Islet precursor cell (in vitro differentiated cells): ENCODE data around the gene MMP2.

Experiments
- DNase-seq: peaks from one replicate; pipeline ENCODE4 v3.0.0-alpha.2; 2018

MMP2 gene

GRCh38 chr16:55469821-55470532 is 9.0 kb upstream of the MMP2 start:
- DNase-seq = no peak

DNA sequence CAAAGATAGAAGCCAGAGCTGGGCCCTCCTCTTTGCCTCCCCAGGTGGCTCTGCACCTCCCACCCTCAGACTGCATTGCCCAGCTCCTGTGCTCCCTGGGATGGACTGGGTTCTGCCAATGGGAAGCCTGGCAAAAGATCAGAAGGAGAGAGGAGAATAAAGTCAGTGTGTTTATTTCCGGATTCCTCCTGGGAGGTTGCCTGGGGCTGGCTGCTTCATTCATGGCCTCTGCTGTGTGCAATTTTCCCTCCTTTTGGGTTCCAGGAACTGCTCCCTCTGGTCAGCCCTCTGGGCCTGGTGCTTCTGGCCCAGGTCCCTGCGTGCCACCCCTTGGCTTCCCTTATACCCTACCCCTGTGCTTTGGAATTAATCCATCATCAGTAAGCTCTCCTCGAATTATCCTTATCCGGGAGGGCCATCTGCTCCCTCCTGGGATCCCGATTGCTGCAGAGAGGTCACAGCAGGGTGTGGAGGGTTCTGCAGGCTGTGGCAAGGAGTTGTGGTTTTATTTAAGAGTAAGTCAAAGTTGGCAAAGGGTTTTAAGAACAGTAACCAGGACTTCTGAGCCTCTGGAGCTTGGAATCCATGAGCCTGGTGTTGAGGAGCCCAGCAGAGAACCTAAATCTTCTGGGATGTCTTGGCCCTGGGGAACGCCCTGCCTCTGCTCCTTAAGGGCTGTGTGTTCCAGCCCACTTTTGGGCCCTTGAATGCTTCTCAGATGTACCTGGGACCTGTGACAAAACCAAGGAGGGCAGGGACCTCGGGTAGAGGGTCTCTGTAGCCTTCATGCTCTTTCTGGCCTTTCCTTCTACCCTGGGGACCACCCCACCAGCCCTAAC is 8.2 kb upstream of the MMP2 start:
- DNase-seq = peak; percentile 76

GRCh38 chr16:55471448-55472097 is 7.4 kb upstream of the MMP2 start:
- DNase-seq = peak; percentile 71

DNA sequence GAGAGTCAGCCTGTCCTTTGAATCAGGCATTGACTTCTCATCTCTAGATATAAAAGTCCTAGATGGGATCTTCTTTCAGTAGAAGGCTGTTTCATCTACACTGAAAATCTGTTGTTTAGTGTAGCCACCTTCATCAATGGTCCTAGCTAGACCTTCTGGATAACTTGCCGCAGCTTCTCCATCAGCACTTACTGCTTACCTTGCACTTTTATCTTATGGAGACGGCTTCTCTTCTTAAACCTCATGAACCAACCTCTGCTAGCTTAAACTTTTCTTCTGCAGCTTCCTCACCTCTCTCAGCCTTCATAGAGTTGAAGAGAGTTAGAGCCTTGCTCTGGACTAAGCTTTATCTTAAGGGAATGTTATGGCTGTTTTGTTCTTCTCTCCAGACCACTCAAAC is 5.4 kb upstream of the MMP2 start:
- DNase-seq = no peak

GRCh38 chr16:55474821-55475220 is 4.2 kb upstream of the MMP2 start:
- no peak for DNase-seq

DNA sequence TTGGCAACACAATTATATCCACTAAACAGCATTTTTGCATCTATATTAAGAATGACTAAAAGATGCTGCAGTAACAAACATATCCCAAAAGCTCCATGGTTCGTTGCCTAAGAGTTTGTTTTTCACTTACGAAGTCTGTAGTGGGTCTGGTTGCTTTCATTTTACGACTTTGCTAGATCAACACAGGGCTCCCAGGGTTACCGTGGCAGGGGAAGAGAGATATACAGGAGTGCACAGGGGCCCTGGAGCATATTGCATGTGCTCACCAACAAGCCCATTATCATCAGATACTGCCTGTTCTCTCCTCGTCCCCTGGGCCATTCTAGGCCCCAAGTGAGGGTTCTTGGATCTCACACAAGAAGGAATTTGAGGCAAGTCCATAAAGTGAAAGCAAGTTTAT is 3.1 kb upstream of the MMP2 start:
- peak; percentile 61 for DNase-seq

GRCh38 chr16:55476625-55477533 is 2.1 kb upstream of the MMP2 start:
- DNase-seq = no peak

GRCh38 chr16:55477736-55478135 is 1.3 kb upstream of the MMP2 start:
- no peak for DNase-seq

DNA sequence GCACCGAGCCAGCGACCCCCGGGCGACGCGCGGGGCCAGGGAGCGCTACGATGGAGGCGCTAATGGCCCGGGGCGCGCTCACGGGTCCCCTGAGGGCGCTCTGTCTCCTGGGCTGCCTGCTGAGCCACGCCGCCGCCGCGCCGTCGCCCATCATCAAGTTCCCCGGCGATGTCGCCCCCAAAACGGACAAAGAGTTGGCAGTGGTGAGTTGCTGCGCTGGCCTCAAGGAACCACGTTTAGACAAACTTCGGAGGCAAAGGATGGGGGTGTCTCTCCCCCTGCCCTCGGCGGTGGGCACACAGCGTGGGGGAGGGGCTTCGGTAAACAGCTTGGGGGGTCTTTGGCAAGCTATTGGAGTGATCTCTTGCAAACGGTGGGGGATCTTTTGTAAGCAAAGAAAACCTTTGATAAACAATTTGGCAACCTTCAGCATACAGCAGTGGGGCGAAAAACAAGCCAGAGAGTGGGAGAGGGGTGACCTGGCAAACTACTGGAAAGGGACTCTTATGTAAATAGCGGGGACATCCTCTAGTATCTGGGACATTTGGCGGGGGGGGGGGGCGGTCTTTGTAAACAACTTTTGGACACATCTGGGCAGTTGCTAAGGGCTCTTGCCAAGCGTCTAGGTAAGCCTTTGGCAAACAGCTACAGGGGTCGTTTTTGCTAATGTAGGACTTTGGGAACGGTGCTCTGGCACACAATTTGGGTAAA is 587 bp downstream of the MMP2 start:
- DNase-seq = no peak

- peak; percentile 77 for DNase-seq
Observed at GRCh38 chr16:55480228-55480655, 1.2 kb downstream of the MMP2 start.

GRCh38 chr16:55481023-55481422 is 2.0 kb downstream of the MMP2 start:
- no peak for DNase-seq

DNA sequence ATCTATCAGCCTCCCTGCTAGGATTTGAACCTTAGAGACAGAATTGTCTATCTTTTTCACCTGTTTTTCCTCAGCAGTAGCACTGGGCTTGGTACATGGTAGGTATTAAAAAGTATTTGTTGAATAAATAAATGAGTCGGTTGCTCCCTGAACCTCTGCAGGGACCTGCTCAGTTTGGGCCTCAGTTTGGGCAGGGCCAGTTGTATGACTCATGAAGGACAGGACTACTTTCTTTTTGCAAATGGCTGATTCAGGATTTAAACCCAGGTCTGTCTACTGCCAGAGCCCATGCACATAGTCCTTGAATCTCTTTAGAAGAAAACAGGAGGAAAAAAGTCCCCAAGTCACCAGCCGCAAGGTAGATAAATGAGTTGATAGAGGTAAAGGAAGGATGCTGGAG is 3.1 kb downstream of the MMP2 start:
- DNase-seq = no peak

GRCh38 chr16:55487048-55487803 is 8.2 kb downstream of the MMP2 start:
- peak; percentile 59 for DNase-seq

DNA sequence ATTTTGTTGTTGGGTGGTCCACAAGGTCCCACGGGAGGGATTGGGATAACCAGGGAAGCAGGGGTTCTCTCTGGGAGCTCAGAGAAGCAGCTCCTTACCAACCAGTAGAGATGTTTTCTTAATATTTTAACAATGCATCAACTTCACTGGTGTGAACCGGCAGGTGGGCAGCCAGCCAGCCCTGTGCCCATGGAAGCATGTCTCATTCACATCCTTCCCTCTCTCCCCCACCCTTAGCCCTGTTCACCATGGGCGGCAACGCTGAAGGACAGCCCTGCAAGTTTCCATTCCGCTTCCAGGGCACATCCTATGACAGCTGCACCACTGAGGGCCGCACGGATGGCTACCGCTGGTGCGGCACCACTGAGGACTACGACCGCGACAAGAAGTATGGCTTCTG is 9.3 kb downstream of the MMP2 start:
- DNase-seq = peak; percentile 23

DNA sequence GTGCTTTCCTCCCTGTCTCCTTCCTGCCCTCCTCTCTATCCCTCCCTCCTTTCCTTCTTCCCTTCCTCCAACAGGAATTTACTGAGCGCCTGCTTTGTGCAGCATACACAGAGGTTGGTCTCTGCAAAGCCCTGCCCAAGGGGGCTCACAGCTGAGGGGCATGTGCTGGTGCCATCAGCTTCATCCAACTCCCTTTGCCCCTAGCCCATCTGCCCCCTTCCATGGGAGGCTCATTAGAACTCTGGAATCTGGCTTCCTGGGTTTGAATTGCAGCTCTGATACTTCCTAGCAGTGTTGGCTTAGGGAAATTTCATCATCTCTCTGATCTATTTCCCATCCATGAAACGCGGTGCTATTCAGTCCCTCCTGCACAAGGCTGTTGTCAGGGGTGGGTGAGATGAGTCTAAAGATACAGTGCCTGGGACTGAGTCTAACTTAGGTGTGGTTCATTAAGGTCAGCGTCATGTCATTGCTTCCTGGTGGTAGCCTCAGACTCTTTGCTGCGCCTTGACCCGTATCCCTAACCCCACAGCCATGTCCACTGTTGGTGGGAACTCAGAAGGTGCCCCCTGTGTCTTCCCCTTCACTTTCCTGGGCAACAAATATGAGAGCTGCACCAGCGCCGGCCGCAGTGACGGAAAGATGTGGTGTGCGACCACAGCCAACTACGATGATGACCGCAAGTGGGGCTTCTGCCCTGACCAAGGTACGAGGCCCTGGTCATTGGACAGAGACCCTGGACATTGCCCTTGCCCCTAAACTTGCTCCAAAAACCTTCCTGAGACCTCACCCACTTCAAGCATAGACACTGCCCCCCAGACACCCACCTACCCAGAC is 10.3 kb downstream of the MMP2 start:
- DNase-seq = peak; percentile 37

DNA sequence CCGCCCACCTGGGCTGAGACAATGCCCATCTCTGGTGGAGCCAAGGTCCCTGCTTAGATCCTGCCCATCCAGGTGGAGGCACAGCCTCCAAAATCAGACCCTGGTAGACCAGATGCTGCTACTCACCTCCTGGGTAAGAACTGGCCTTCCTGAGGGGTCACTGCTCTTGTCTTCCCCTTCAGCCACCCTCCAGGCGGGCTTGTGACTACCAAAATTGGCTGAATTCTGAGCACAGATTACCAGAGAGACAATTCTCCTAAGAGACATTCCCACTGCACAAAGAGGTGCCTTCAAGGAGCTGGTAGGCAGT is 10.9 kb downstream of the MMP2 start:
- no peak for DNase-seq

DNA sequence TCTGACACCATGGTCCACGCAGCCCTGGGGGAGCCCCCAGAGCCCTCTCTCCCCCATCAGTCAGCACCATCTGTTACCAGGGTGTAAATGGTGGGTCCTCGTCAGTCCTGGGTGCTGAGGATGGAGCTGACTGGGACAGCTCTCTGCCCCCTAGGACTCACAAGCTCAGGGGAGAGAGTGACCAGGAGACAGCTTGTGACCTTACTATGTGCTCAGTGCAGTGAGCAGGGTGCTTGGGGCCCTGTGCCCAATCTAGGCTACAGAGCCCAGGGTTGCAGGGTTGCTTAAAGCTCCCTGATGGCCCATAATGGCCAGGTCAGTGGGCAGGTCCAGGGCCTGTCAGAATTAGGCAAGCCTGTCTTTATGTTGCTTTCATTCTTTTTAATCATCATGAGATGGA is 11.3 kb downstream of the MMP2 start:
- DNase-seq = peak; percentile 18

GRCh38 chr16:55491691-55492090 is 12.7 kb downstream of the MMP2 start:
- DNase-seq = peak; percentile 44

GRCh38 chr16:55492756-55493380 is 13.9 kb downstream of the MMP2 start:
- peak; percentile 22 for DNase-seq

DNA sequence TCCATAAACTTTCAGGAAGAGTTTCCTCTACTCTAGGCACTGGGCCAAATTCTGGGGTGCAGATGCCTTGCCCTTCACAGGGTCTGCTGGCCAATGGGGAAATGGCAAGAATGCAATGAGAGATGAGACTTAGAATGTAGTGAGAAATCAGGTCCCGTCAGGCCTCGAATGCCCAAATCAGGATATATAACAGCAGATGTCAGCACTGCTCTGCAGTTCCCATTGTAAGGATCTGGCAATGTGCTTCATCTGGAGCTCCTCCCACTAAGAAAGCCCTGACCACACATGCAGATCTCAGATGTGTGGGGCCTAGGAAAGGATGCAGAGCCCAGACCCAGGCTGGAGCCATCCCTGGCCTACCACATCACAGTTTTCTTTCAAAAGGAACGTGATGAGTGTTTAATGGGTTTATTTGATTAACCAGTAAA is 16.0 kb downstream of the MMP2 start:
- peak; percentile 70 for DNase-seq
